Bronchial epithelial cell (primary cell): ENCODE results near the gene NTM. TPM values are rescaled to one million over a fixed set of nuclear protein-coding genes. Genes with fewer than 3 reads are reported as not detected.

Experiments used
- DNase-seq: peaks from one replicate; pipeline ENCODE4 v3.0.0-alpha.2; 2010; ENCODE audit warnings: low read depth
- FAIRE-seq: peaks from 2 replicates; lab custom pipeline; 2011; peaks lifted over from hg19 to GRCh38; lab: Jason Lieb, UNC
- H3K27me3 ChIP-seq: 2 replicates; pipeline ENCODE4 v1.5.1; 2011; ENCODE audit warnings: low read length; ENCODE audit not compliant: control insufficient read depth, insufficient read depth
- H3K36me3 ChIP-seq: 2 replicates; pipeline ENCODE4 v1.5.1; 2011; ENCODE audit warnings: low read length; ENCODE audit not compliant: control insufficient read depth, insufficient read depth
- H3K4me3 ChIP-seq: 2 replicates; pipeline ENCODE4 v1.5.1; 2011; ENCODE audit warnings: mild to moderate bottlenecking, low read depth, low read length, control low read depth
- CTCF ChIP-seq: IDR thresholded peaks from 2 replicates; pipeline ENCODE4 v1.5.1; 2011; ENCODE audit warnings: mild to moderate bottlenecking, moderate library complexity, low read length, control low read depth, inconsistent platforms; ENCODE audit not compliant: insufficient read depth, severe bottlenecking
- total RNA-seq: library from RNA; depleted of rRNA; stranded (reverse); fragments of >200 nt; gene quantifications from 2 replicates; pipeline ENCODE4 v1.2.1, GENCODE V29; 2014

Gene NTM
- total RNA-seq, 1 donor from 2014 or later, result 4.2 TPM

DNA sequence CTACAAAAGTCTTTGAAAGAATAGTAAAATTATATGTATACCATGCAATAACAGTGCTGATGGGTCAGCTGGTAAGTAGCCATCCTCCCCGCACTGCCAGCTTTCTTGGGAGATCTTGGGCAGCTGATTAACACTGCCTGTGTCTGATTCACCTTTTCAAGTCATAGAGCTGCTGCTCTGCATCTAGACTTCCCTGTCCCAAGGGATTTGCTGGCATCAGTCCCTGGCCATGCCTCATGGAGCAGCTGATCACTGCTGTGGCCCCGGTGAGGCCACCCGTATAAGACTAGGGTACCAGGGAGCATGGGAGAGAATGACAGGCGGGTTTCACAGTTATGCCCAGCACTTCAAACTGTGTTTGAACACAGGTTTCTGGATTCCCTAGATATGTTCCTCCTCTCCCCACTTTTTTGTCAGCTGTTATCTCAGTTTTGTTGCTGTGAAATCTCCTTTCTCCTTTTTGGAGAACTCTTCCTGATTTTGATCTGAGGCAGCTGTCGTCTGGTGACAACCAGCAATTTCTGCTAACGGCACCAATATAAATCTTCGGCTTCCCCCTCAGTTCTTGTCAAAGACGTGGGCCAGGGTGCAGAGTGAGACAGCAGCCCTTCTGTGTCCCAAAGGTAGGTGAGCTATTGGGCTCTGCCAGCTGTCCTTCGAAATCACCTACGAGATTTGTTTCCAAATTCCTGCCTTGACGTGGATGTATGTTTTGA lies 438.9 kb downstream of the NTM start:
- TF ChIP-seq CTCF, result no peak
- H3K36me3 ChIP-seq, result no peaks in the 10 kb centered on the region
- FAIRE-seq (no peak), DNase-seq (no peak)
- H3K27me3 ChIP-seq, result peaks cover 2% of the 10 kb centered on the region
- H3K4me3 ChIP-seq, result no peak overlapping the region

GRCh38 chr11:131810541-131810940 lies 440.1 kb downstream of the NTM start:
- DNase-seq, result no peak
- no peaks in the 10 kb centered on the region for H3K36me3 ChIP-seq
- TF ChIP-seq CTCF, result no peak
- no peak overlapping the region for H3K4me3 ChIP-seq
- FAIRE-seq, result no peak
- peaks cover 2% of the 10 kb centered on the region for H3K27me3 ChIP-seq

DNA sequence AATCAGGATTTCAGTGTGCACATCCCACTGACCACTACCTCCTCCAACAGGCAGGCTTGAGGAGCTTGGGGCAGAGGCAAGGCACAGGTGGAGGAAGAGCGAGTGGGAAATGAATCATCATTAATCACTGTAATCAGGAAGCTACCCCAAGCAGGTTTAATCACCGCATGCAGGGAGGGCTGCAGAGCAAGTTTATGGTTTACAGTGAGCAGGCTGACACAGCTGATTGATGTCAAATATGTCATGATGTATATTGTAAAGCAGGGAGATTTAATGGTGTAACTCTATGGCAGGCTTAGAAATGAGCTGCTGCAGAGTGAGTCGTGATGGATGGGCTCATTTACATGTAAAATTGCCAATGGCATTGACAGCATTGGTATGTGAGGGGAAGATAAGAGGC lies 441.0 kb downstream of the NTM start:
- TF ChIP-seq CTCF, result no peak
- FAIRE-seq, result no peak
- Histone ChIP-seq H3K27me3 (peaks cover 2% of the 10 kb centered on the region), H3K36me3 (no peaks in the 10 kb centered on the region), H3K4me3 (no peak overlapping the region)
- DNase-seq, result peak; percentile 84

- Histone ChIP-seq H3K27me3 (peaks cover 2% of the 10 kb centered on the region), H3K4me3 (no peak overlapping the region), H3K36me3 (no peaks in the 10 kb centered on the region)
- no peak for DNase-seq
- TF ChIP-seq CTCF, result no peak
- FAIRE-seq, result no peak
These were observed 443.7 kb downstream of the NTM start for GRCh38 chr11:131814108-131814507.

- Histone ChIP-seq H3K27me3 (peaks cover 2% of the 10 kb centered on the region), H3K36me3 (no peaks in the 10 kb centered on the region), H3K4me3 (no peak overlapping the region)
- FAIRE-seq (no peak), DNase-seq (no peak)
- no peak for TF ChIP-seq CTCF
These were observed 445.2 kb downstream of the NTM start for GRCh38 chr11:131815590-131815989.

DNA sequence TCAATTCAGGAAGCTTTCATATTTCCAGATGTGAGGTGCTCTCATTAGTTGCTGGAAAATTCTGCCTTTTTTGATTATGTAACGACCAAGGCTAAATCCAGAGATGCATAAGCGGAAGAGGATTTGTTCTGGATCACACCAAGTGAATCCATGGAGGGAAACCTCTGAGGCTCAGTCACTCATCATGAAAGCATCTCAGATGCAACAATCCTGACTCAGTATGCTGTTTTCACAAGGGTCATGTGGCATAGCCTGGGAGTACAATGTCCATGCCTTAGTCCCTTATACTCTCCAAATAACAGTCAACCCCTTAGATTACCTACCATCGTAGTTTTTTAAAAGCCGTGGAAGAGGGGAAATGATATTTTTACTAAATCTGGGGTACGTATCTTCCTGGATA lies 445.6 kb downstream of the NTM start:
- Histone ChIP-seq H3K4me3 (no peak overlapping the region), H3K27me3 (peaks cover 2% of the 10 kb centered on the region), H3K36me3 (no peaks in the 10 kb centered on the region)
- DNase-seq (no peak), FAIRE-seq (no peak)
- TF ChIP-seq CTCF, result no peak
